Right renal cortex interstitium (tissue), 3 donors: ENCODE data around the gene LKAAEAR1. TPM values are rescaled to one million over a fixed set of nuclear protein-coding genes. Genes with fewer than 3 reads are reported as not detected.
"Not testable (repeated sequence)": the region's sequence is repeated elsewhere in the genome, so short reads cannot be mapped to it uniquely, and the experiment has no call there.

ENCODE experiments used
- DNase-seq, 3 donors: peaks; one replicate each; pipeline ENCODE4 v3.0.0-alpha.2; 2013; ENCODE audit warnings: low read depth in 3 of 3, low spot score in 2 of 3
- polyA plus RNA-seq, 3 donors: library from polyadenylated mRNA; unstranded; fragments of 120-200 nt; gene quantifications; one replicate each; pipeline ENCODE4 v1.2.1, GENCODE V29; 2013; ENCODE audit not compliant: insufficient read length in 3 of 3

The LKAAEAR1 gene
- polyA plus RNA-seq, 3 donors: 0.34 TPM; not detected in 2

- no peak for DNase-seq
These were observed 15.8 kb upstream of the LKAAEAR1 start for GRCh38 chr20:64099880-64100565.

- DNase-seq: no peak
These were observed 15.0 kb upstream of the LKAAEAR1 start for GRCh38 chr20:64099086-64099786.

- DNase-seq: no peak
These were observed 14.3 kb upstream of the LKAAEAR1 start for GRCh38 chr20:64098471-64099013.

- no peak for DNase-seq
These were observed 12.3 kb upstream of the LKAAEAR1 start for GRCh38 chr20:64096535-64096934.

- no peak for DNase-seq
These were observed 11.7 kb upstream of the LKAAEAR1 start for GRCh38 chr20:64095927-64096326.

GRCh38 chr20:64095455-64095854 is 11.3 kb upstream of the LKAAEAR1 start:
- DNase-seq: no peak

- no peak for DNase-seq
These were observed 8.9 kb upstream of the LKAAEAR1 start for GRCh38 chr20:64093013-64093503.

GRCh38 chr20:64092258-64093012 is 8.2 kb upstream of the LKAAEAR1 start:
- no peak for DNase-seq

GRCh38 chr20:64091770-64092169 is 7.6 kb upstream of the LKAAEAR1 start:
- no peak for DNase-seq

GRCh38 chr20:64091340-64091739 is 7.1 kb upstream of the LKAAEAR1 start:
- no peak for DNase-seq

- no peak for DNase-seq
These were observed 6.0 kb upstream of the LKAAEAR1 start for GRCh38 chr20:64090165-64090564.

GRCh38 chr20:64088586-64088985 is 4.4 kb upstream of the LKAAEAR1 start:
- not testable (repeated sequence) for DNase-seq

- DNase-seq: not testable (repeated sequence)
These were observed 3.1 kb upstream of the LKAAEAR1 start for GRCh38 chr20:64087226-64087825.

GRCh38 chr20:64086801-64087200 is 2.6 kb upstream of the LKAAEAR1 start:
- no peak for DNase-seq

- DNase-seq: no peak
These were observed 521 bp upstream of the LKAAEAR1 start for GRCh38 chr20:64084685-64085152.

GRCh38 chr20:64083378-64083803 is 807 bp downstream of the LKAAEAR1 start:
- peak in 1 of 3 donors; percentile 61 for DNase-seq

GRCh38 chr20:64082820-64083377 is 1.3 kb downstream of the LKAAEAR1 start:
- no peak for DNase-seq

- DNase-seq: no peak
These were observed 2.0 kb downstream of the LKAAEAR1 start for GRCh38 chr20:64082126-64082731.

GRCh38 chr20:64081624-64081964 is 2.6 kb downstream of the LKAAEAR1 start:
- no peak for DNase-seq
